Stimulated activated CD4-positive, alpha-beta T cell treated with anti-CD3 and anti-CD28 coated beads, TNF-alpha, amount 100 ng/mL, for 1 hour (primary cell): ENCODE results near the gene HYAL1.
"Not testable (repeated sequence)": the region's sequence is repeated elsewhere in the genome, so short reads cannot be mapped to it uniquely, and the experiment has no call there.

Source experiments
- DNase-seq, 3 donors: peaks; one replicate each; pipeline ENCODE4 v3.0.0-alpha.2; 2020; ENCODE audit warnings: low read depth in 3 of 3, low spot score in 1 of 3

The HYAL1 gene

GRCh38 chr3:50262200-50262599, 41.2 kb downstream of the HYAL1 start:
- DNase-seq = not testable (repeated sequence)

GRCh38 chr3:50261505-50261904, 41.9 kb downstream of the HYAL1 start:
- no peak for DNase-seq

GRCh38 chr3:50260942-50261441, 42.4 kb downstream of the HYAL1 start:
- no peak for DNase-seq

GRCh38 chr3:50260027-50260941, 43.1 kb downstream of the HYAL1 start:
- peak; percentile 40 to 80 (median 61) for DNase-seq

- no peak for DNase-seq
Measured at GRCh38 chr3:50259432-50260026, 43.8 kb downstream of the HYAL1 start.

GRCh38 chr3:50258979-50259378, 44.4 kb downstream of the HYAL1 start:
- DNase-seq = no peak

- DNase-seq = no peak
Measured at GRCh38 chr3:50258029-50258680, 45.2 kb downstream of the HYAL1 start.

- DNase-seq = no peak
Measured at GRCh38 chr3:50256978-50257890, 46.1 kb downstream of the HYAL1 start.

GRCh38 chr3:50255251-50255615, 48.1 kb downstream of the HYAL1 start:
- no peak for DNase-seq

- no peak for DNase-seq
Measured at GRCh38 chr3:50254577-50255250, 48.7 kb downstream of the HYAL1 start.

- no peak for DNase-seq
Measured at GRCh38 chr3:50251220-50251619, 52.2 kb downstream of the HYAL1 start.

GRCh38 chr3:50250514-50250913, 52.9 kb downstream of the HYAL1 start:
- DNase-seq = no peak
